SK-N-SH treated with all-trans-retinoic acid at 6 μM for 48 hours (cell line): ENCODE data around the gene TM4SF20.

ENCODE experiments used
- ATAC-seq: fragments of 200-7000 bp; cut with Tn5 transposase; 3 replicates; pipeline ENCODE4 v1.9.1; 2020; ENCODE audit warnings: mild to moderate bottlenecking, moderate library complexity
- ARNTL ChIP-seq: fragments of 450-650 bp; formaldehyde crosslinking; IDR thresholded peaks from 2 replicates; pipeline ENCODE4 v1.5.0; 2020; ENCODE audit warnings: low read depth, mild to moderate bottlenecking, moderate library complexity, borderline replicate concordance
- BACH2 ChIP-seq: fragments of 250-450 bp; sonication (Bioruptor Pico); IDR thresholded peaks from 2 replicates; pipeline ENCODE4 v1.9.0; 2021; ENCODE audit warnings: mild to moderate bottlenecking, borderline replicate concordance
- CREB5 ChIP-seq: fragments of 250-450 bp; sonication (Bioruptor Pico); IDR thresholded peaks from 2 replicates; pipeline ENCODE4 v1.5.1; 2020; ENCODE audit warnings: low read depth, mild to moderate bottlenecking, moderate library complexity
- CSDC2 ChIP-seq: fragments of 250-450 bp; sonication (Bioruptor Pico); IDR thresholded peaks from 2 replicates; pipeline ENCODE4 v1.5.0; 2020; ENCODE audit warnings: mild to moderate bottlenecking, moderate library complexity
- ESRRG ChIP-seq: fragments of 250-450 bp; sonication (Bioruptor Pico); IDR thresholded peaks from 2 replicates; pipeline ENCODE4 v1.6.1; 2021; ENCODE audit warnings: mild to moderate bottlenecking
- GLIS3 ChIP-seq: fragments of 250-450 bp; sonication (Bioruptor Pico); IDR thresholded peaks from 2 replicates; pipeline ENCODE4 v1.5.0; 2020; ENCODE audit warnings: mild to moderate bottlenecking, moderate library complexity
- ISL1 ChIP-seq: fragments of 250-450 bp; sonication (Bioruptor Pico); IDR thresholded peaks from 2 replicates; pipeline ENCODE4 v2.1.2; 2022; ENCODE audit warnings: mild to moderate bottlenecking, moderate library complexity
- OSR1 ChIP-seq: fragments of 250-450 bp; sonication (Bioruptor Pico); IDR thresholded peaks from 2 replicates; pipeline ENCODE4 v1.8.0; 2022; ENCODE audit warnings: moderate library complexity, mild to moderate bottlenecking, inconsistent platforms
- PATZ1 ChIP-seq: fragments of 250-450 bp; sonication (Bioruptor Pico); IDR thresholded peaks from 2 replicates; pipeline ENCODE4 v1.8.0; 2020; ENCODE audit warnings: mild to moderate bottlenecking, moderate library complexity, borderline replicate concordance
- PPARA ChIP-seq: fragments of 250-450 bp; sonication (Bioruptor Pico); IDR thresholded peaks from 2 replicates; pipeline ENCODE4 v1.5.0; 2020; ENCODE audit warnings: mild to moderate bottlenecking, borderline replicate concordance
- RARB ChIP-seq: fragments of 250-450 bp; sonication (Bioruptor Pico); IDR thresholded peaks from 2 replicates; pipeline ENCODE4 v1.8.0; 2021; ENCODE audit warnings: mild to moderate bottlenecking, moderate library complexity
- SNAI2 ChIP-seq: fragments of 250-450 bp; sonication (Bioruptor Pico); IDR thresholded peaks from 2 replicates; pipeline ENCODE4 v1.5.0; 2020; ENCODE audit warnings: mild to moderate bottlenecking, moderate library complexity
- TCF4 ChIP-seq: fragments of 250-450 bp; sonication (Bioruptor Pico); IDR thresholded peaks from 2 replicates; pipeline ENCODE4 v1.8.0; 2021; ENCODE audit warnings: mild to moderate bottlenecking, moderate library complexity, borderline replicate concordance
- TOX ChIP-seq: fragments of 250-450 bp; sonication (Bioruptor Pico); IDR thresholded peaks from 2 replicates; pipeline ENCODE4 v1.8.0; 2021; ENCODE audit warnings: mild to moderate bottlenecking, moderate library complexity, borderline replicate concordance
- ZC3H10 ChIP-seq: fragments of 250-450 bp; sonication (Bioruptor Pico); IDR thresholded peaks from 2 replicates; pipeline ENCODE4 v1.5.1; 2021; ENCODE audit warnings: mild to moderate bottlenecking, moderate library complexity
- ZFP3 ChIP-seq: fragments of 250-450 bp; sonication (Bioruptor Pico); IDR thresholded peaks from 2 replicates; pipeline ENCODE4 v1.5.0; 2020; ENCODE audit warnings: mild to moderate bottlenecking, moderate library complexity
- ZFP30 ChIP-seq: fragments of 450-650 bp; formaldehyde crosslinking; IDR thresholded peaks from 2 replicates; pipeline ENCODE4 v1.5.0; 2022; ENCODE audit warnings: mild to moderate bottlenecking, moderate library complexity
- ZNF565 ChIP-seq: fragments of 450-650 bp; formaldehyde crosslinking; conservative IDR thresholded peaks from 2 replicates; pipeline ENCODE4 v1.5.0; 2020; ENCODE audit warnings: low read depth, mild to moderate bottlenecking, moderate library complexity
- ZNF70 ChIP-seq: fragments of 450-650 bp; formaldehyde crosslinking; IDR thresholded peaks from 2 replicates; pipeline ENCODE4 v1.5.0; 2020; ENCODE audit warnings: mild to moderate bottlenecking, moderate library complexity
- ZNF8 ChIP-seq: fragments of 450-650 bp; formaldehyde crosslinking; IDR thresholded peaks from 2 replicates; pipeline ENCODE4 v1.5.0; 2020; ENCODE audit warnings: mild to moderate bottlenecking, moderate library complexity
- TF ChIP-seq, protein P1 (sequence below): fragments of 250-450 bp; sonication (Bioruptor Pico); IDR thresholded peaks from 2 replicates; pipeline ENCODE4 v1.5.1; 2021; ENCODE audit warnings: mild to moderate bottlenecking, moderate library complexity
- TF ChIP-seq, protein P2 (sequence below): fragments of 250-450 bp; sonication (Bioruptor Pico); IDR thresholded peaks from 2 replicates; pipeline ENCODE4 v1.5.0; 2020; ENCODE audit warnings: mild to moderate bottlenecking, moderate library complexity
- TF ChIP-seq, protein P3 (sequence below): fragments of 250-450 bp; sonication (Bioruptor Pico); IDR thresholded peaks from 2 replicates; pipeline ENCODE4 v1.8.0; 2021; ENCODE audit warnings: low read depth, mild to moderate bottlenecking, moderate library complexity, borderline replicate concordance

TM4SF20 gene

GRCh38 chr2:227340106-227340505 is 39.0 kb downstream of the TM4SF20 start (continued):
- TF ChIP-seq, protein P1, sequence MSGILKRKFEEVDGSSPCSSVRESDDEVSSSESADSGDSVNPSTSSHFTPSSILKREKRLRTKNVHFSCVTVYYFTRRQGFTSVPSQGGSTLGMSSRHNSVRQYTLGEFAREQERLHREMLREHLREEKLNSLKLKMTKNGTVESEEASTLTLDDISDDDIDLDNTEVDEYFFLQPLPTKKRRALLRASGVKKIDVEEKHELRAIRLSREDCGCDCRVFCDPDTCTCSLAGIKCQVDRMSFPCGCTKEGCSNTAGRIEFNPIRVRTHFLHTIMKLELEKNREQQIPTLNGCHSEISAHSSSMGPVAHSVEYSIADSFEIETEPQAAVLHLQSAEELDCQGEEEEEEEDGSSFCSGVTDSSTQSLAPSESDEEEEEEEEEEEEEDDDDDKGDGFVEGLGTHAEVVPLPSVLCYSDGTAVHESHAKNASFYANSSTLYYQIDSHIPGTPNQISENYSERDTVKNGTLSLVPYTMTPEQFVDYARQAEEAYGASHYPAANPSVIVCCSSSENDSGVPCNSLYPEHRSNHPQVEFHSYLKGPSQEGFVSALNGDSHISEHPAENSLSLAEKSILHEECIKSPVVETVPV (CRISPR knock-in tag), result no peak
- TF ChIP-seq ZC3H10 (CRISPR knock-in tag) (no peak), RARB (CRISPR knock-in tag) (no peak), ZNF8 (no peak)

GRCh38 chr2:227339098-227339599 is 40.0 kb downstream of the TM4SF20 start:
- no peak for TF ChIP-seq ZNF565 (CRISPR knock-in tag)
- TF ChIP-seq ARNTL, result no peak
- TF ChIP-seq, protein P2, sequence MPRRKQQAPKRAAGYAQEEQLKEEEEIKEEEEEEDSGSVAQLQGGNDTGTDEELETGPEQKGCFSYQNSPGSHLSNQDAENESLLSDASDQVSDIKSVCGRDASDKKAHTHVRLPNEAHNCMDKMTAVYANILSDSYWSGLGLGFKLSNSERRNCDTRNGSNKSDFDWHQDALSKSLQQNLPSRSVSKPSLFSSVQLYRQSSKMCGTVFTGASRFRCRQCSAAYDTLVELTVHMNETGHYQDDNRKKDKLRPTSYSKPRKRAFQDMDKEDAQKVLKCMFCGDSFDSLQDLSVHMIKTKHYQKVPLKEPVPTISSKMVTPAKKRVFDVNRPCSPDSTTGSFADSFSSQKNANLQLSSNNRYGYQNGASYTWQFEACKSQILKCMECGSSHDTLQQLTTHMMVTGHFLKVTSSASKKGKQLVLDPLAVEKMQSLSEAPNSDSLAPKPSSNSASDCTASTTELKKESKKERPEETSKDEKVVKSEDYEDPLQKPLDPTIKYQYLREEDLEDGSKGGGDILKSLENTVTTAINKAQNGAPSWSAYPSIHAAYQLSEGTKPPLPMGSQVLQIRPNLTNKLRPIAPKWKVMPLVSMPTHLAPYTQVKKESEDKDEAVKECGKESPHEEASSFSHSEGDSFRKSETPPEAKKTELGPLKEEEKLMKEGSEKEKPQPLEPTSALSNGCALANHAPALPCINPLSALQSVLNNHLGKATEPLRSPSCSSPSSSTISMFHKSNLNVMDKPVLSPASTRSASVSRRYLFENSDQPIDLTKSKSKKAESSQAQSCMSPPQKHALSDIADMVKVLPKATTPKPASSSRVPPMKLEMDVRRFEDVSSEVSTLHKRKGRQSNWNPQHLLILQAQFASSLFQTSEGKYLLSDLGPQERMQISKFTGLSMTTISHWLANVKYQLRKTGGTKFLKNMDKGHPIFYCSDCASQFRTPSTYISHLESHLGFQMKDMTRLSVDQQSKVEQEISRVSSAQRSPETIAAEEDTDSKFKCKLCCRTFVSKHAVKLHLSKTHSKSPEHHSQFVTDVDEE, result no peak
- no peak for TF ChIP-seq ZFP30
- no peak for TF ChIP-seq ISL1
- TF ChIP-seq TCF4 (CRISPR knock-in tag), result no peak
- TF ChIP-seq ZC3H10 (CRISPR knock-in tag), result no peak
- no peak for TF ChIP-seq PPARA (CRISPR knock-in tag)
- TF ChIP-seq ZFP3 (CRISPR knock-in tag), result no peak
- TF ChIP-seq CSDC2 (CRISPR knock-in tag), result no peak
- TF ChIP-seq, protein P1 (CRISPR knock-in tag), result no peak
- no peak for TF ChIP-seq BACH2 (CRISPR knock-in tag)
- no peak for TF ChIP-seq GLIS3 (CRISPR knock-in tag)
- TF ChIP-seq, all 23 proteins: peak for 0
- no peak for ATAC-seq

DNA sequence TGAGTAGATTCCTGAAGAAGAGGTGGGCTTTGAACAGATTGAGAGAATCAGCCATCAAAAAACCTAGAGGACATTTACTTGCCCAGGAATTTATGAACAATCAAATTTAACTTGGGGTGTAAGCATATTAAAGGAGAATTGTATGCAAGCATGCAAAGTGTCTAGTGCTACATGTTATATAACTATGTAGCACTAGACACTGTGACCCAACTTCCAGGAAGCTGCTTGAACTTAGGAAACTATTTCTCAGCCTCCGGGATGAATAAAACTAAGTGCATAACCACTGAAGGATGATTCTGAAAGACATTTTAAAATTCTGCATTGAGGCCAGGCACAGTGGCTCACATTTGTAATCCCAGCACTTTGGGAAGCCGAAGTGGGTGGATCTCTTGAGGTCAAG is 41.7 kb downstream of the TM4SF20 start:
- no peak for TF ChIP-seq ZC3H10 (CRISPR knock-in tag)
- TF ChIP-seq ZNF70 (CRISPR knock-in tag), result no peak
- no peak for TF ChIP-seq RARB (CRISPR knock-in tag)
- no peak for TF ChIP-seq ESRRG (CRISPR knock-in tag)
- no peak for TF ChIP-seq PATZ1 (CRISPR knock-in tag)
- TF ChIP-seq CSDC2 (CRISPR knock-in tag), result no peak
- TF ChIP-seq SNAI2 (CRISPR knock-in tag), result no peak
- no peak for TF ChIP-seq TCF4 (CRISPR knock-in tag)
- no peak for TF ChIP-seq ISL1
- no peak for TF ChIP-seq PPARA (CRISPR knock-in tag)
- TF ChIP-seq CREB5 (CRISPR knock-in tag), result no peak
- ATAC-seq, result no peak

GRCh38 chr2:227335713-227336112 is 43.4 kb downstream of the TM4SF20 start:
- no peak for TF ChIP-seq TOX (CRISPR knock-in tag)
- no peak for TF ChIP-seq ZNF70 (CRISPR knock-in tag)
- TF ChIP-seq ZFP30, result no peak
- no peak for TF ChIP-seq BACH2 (CRISPR knock-in tag)
- no peak for TF ChIP-seq OSR1 (CRISPR knock-in tag)
- no peak for TF ChIP-seq ZNF565 (CRISPR knock-in tag)
- TF ChIP-seq ISL1, result no peak
- TF ChIP-seq, protein P3, sequence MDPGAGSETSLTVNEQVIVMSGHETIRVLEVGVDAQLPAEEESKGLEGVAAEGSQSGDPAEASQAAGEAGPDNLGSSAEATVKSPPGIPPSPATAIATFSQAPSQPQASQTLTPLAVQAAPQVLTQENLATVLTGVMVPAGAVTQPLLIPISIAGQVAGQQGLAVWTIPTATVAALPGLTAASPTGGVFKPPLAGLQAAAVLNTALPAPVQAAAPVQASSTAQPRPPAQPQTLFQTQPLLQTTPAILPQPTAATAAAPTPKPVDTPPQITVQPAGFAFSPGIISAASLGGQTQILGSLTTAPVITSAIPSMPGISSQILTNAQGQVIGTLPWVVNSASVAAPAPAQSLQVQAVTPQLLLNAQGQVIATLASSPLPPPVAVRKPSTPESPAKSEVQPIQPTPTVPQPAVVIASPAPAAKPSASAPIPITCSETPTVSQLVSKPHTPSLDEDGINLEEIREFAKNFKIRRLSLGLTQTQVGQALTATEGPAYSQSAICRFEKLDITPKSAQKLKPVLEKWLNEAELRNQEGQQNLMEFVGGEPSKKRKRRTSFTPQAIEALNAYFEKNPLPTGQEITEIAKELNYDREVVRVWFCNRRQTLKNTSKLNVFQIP (CRISPR knock-in tag), result no peak
- TF ChIP-seq GLIS3 (CRISPR knock-in tag), result no peak
- no peak for TF ChIP-seq ESRRG (CRISPR knock-in tag)
- no peak for TF ChIP-seq TCF4 (CRISPR knock-in tag)
- no peak for TF ChIP-seq CREB5 (CRISPR knock-in tag)
- no peak for TF ChIP-seq SNAI2 (CRISPR knock-in tag)
- no peak for ATAC-seq
